ENCODE data around the gene SH3PXD2B.

SH3PXD2B gene

GRCh38 chr5:172430354-172430753 is 24.0 kb downstream of the SH3PXD2B start:
- no peak overlapping the region for H3K4me3 Mint-ChIP-seq
- H3K27ac Mint-ChIP-seq, result no peak overlapping the region
- TF ChIP-seq CTCF (IDR thresholded peaks at IDR 0.05; ENCODE audit: unreplicated experiment in 3 of 3), result no peak
- H3K36me3 Mint-ChIP-seq (ENCODE audit: low read depth), result peaks cover 30% of the 10 kb centered on the region
- no peaks in the 10 kb centered on the region for H3K9me3 Mint-ChIP-seq
- H3K27me3 Mint-ChIP-seq (ENCODE audit: low read depth), result peaks cover 6% of the 10 kb centered on the region
- H3K4me1 Mint-ChIP-seq, result peaks cover 31% of the 10 kb centered on the region

GRCh38 chr5:172429201-172429940 is 25.0 kb downstream of the SH3PXD2B start:
- H3K36me3 Mint-ChIP-seq (ENCODE audit: low read depth), result peaks cover 35% of the 10 kb centered on the region
- H3K4me1 Mint-ChIP-seq, result peaks cover 41% of the 10 kb centered on the region
- peak overlapping the region in 2 of 3 experiments; percentile 59 to 63 for H3K27ac Mint-ChIP-seq
- peaks cover 11% of the 10 kb centered on the region for H3K27me3 Mint-ChIP-seq (ENCODE audit: low read depth)
- H3K4me3 Mint-ChIP-seq, result no peak overlapping the region
- TF ChIP-seq CTCF (IDR thresholded peaks at IDR 0.05; ENCODE audit: unreplicated experiment in 3 of 3), result no peak
- H3K9me3 Mint-ChIP-seq, result no peaks in the 10 kb centered on the region

GRCh38 chr5:172428224-172429166 is 25.8 kb downstream of the SH3PXD2B start:
- peaks cover 11% of the 10 kb centered on the region for H3K27me3 Mint-ChIP-seq (ENCODE audit: low read depth)

GRCh38 chr5:172427202-172427601 is 27.1 kb downstream of the SH3PXD2B start:
- peaks cover 54% of the 10 kb centered on the region for H3K4me1 Mint-ChIP-seq
- H3K36me3 Mint-ChIP-seq (ENCODE audit: low read depth), result peaks cover 37% of the 10 kb centered on the region
- no peaks in the 10 kb centered on the region for H3K9me3 Mint-ChIP-seq
- no peak overlapping the region for H3K4me3 Mint-ChIP-seq
- H3K27ac Mint-ChIP-seq, result no peak overlapping the region
- H3K27me3 Mint-ChIP-seq (ENCODE audit: low read depth), result peaks cover 11% of the 10 kb centered on the region
- no peak for TF ChIP-seq CTCF (IDR thresholded peaks at IDR 0.05; ENCODE audit: unreplicated experiment in 3 of 3)

More at GRCh38 chr5:172428224-172429166, 25.8 kb downstream of the SH3PXD2B start:
- no peak overlapping the region for H3K4me3 Mint-ChIP-seq
- no peak for TF ChIP-seq CTCF (IDR thresholded peaks at IDR 0.05; ENCODE audit: unreplicated experiment in 3 of 3)
- H3K9me3 Mint-ChIP-seq, result no peaks in the 10 kb centered on the region
- peaks cover 46% of the 10 kb centered on the region for H3K4me1 Mint-ChIP-seq
- peak overlapping the region in 2 of 3 experiments; percentile 59 to 63 for H3K27ac Mint-ChIP-seq
- H3K36me3 Mint-ChIP-seq (ENCODE audit: low read depth), result peaks cover 35% of the 10 kb centered on the region

- TF ChIP-seq CTCF (IDR thresholded peaks at IDR 0.05; ENCODE audit: unreplicated experiment in 3 of 3), result no peak
- Mint-ChIP-seq H3K27me3 (ENCODE audit: low read depth) (peaks cover 11% of the 10 kb centered on the region), H3K9me3 (no peaks in the 10 kb centered on the region), H3K4me1 (peaks cover 58% of the 10 kb centered on the region), H3K27ac (no peak overlapping the region), H3K4me3 (no peak overlapping the region), H3K36me3 (ENCODE audit: low read depth) (peaks cover 40% of the 10 kb centered on the region)
These were observed 28.2 kb downstream of the SH3PXD2B start for GRCh38 chr5:172426086-172426485.

All from nephron (organoid).